ENCODE measurements around the gene PASK. TPM values are rescaled to one million over a fixed set of nuclear protein-coding genes. Genes with fewer than 3 reads are reported as not detected.
A peak's percentile ranks its signal among the peaks of the same experiment; 100 is the strongest.

Gene PASK
- total and polyA plus RNA-seq, 10 donors, result 8.0 to 35.6 (median 17.6) TPM

GRCh38 chr2:241064008-241064801, 85.1 kb downstream of the PASK start:
- H3K27me3 ChIP-seq (replicated peaks in 1 of 7), result peaks cover 0 to 12% (median 0%) of the 10 kb centered on the region in 7 donors
- intact Hi-C loops (cut with DNase I; ENCODE audit: low total_unique reads), result loop anchor here (10.0 kb wide), 1 partner anchor 209 kb away; no protein-coding TSS in a partner anchor
- H3K4me3 ChIP-seq, result peak overlapping the region in 1 of 8 donors; percentile 43
- H3K9me3 ChIP-seq, result no peaks in the 10 kb centered on the region
- no peak for TF ChIP-seq POLR2A (IDR thresholded peaks at IDR 0.05)
- TF ChIP-seq CTCF (IDR thresholded peaks at IDR 0.05 in 8 of 11, conservative IDR thresholded peaks at IDR 0.05 in 3 of 11), result no peak
- no peak for TF ChIP-seq POLR2AphosphoS5 (IDR thresholded peaks at IDR 0.05)
- DNase-seq, result peak; percentile 83
- peaks cover 0 to 45% (median 17%) of the 10 kb centered on the region in 6 donors for H3K36me3 ChIP-seq
- no peak overlapping the region for H3K27ac ChIP-seq
- WGBS, 5 donors, result 24 to 43% (median 39%) methylated on average over 22 to 32 of the region's 32 CpGs
- peaks cover 0 to 19% (median 8%) of the 10 kb centered on the region in 6 donors for H3K4me1 ChIP-seq

- Histone ChIP-seq H3K9me3 (no peaks in the 10 kb centered on the region), H3K27me3 (replicated peaks in 1 of 7) (peaks cover 0 to 12% (median 0%) of the 10 kb centered on the region in 7 donors), H3K4me1 (peaks cover 0 to 19% (median 8%) of the 10 kb centered on the region in 6 donors), H3K36me3 (peaks cover 0 to 39% (median 13%) of the 10 kb centered on the region in 6 donors), H3K27ac (no peak overlapping the region), H3K4me3 (peak overlapping the region in 1 of 8 donors; percentile 43)
- peak in 1 of 3 donors; percentile 4 for TF ChIP-seq POLR2AphosphoS5 (IDR thresholded peaks at IDR 0.05)
- no peak for TF ChIP-seq CTCF (IDR thresholded peaks at IDR 0.05 in 8 of 11, conservative IDR thresholded peaks at IDR 0.05 in 3 of 11)
- WGBS, 5 donors, result 37 to 46% (median 39%) methylated on average over 5 to 8 of the region's 8 CpGs
- intact Hi-C loops (cut with DNase I; ENCODE audit: low total_unique reads), result loop anchor here (10.0 kb wide), 1 partner anchor 209 kb away; no protein-coding TSS in a partner anchor
- DNase-seq, result no peak
Measured at GRCh38 chr2:241063587-241063986, 85.7 kb downstream of the PASK start.

GRCh38 chr2:241063093-241063551, 86.2 kb downstream of the PASK start:
- Histone ChIP-seq H3K27me3 (replicated peaks in 1 of 7) (peaks cover 0 to 12% (median 0%) of the 10 kb centered on the region in 7 donors), H3K27ac (no peak overlapping the region), H3K9me3 (no peaks in the 10 kb centered on the region), H3K36me3 (peaks cover 0 to 34% (median 11%) of the 10 kb centered on the region in 6 donors), H3K4me1 (peaks cover 0 to 19% (median 8%) of the 10 kb centered on the region in 6 donors), H3K4me3 (no peak overlapping the region)
- WGBS, 5 donors, result 60 to 78% (median 70%) methylated on average over 12 to 13 of the region's 13 CpGs
- TF ChIP-seq POLR2A (IDR thresholded peaks at IDR 0.05) (no peak), POLR2AphosphoS5 (IDR thresholded peaks at IDR 0.05) (peak in 1 of 3 donors; percentile 50)
- no peak for DNase-seq
- intact Hi-C loops (cut with DNase I; ENCODE audit: low total_unique reads), result loop anchor here (10.0 kb wide), 1 partner anchor 208 kb away; no protein-coding TSS in a partner anchor

GRCh38 chr2:241062389-241063092, 86.7 kb downstream of the PASK start:
- WGBS, 5 donors, result 83 to 91% (median 90%) methylated on average over 14 to 15 of the region's 15 CpGs
- Histone ChIP-seq H3K36me3 (peaks cover 0 to 28% (median 10%) of the 10 kb centered on the region in 6 donors), H3K27me3 (replicated peaks in 1 of 7) (peaks cover 0 to 12% (median 0%) of the 10 kb centered on the region in 7 donors), H3K27ac (no peak overlapping the region), H3K4me3 (no peak overlapping the region), H3K4me1 (peaks cover 0 to 19% (median 8%) of the 10 kb centered on the region in 6 donors), H3K9me3 (no peaks in the 10 kb centered on the region)
- intact Hi-C loops (cut with DNase I; ENCODE audit: low total_unique reads), result loop anchor here (10.0 kb wide), 1 partner anchor 208 kb away; no protein-coding TSS in a partner anchor
- no peak for TF ChIP-seq POLR2AphosphoS5 (IDR thresholded peaks at IDR 0.05)
- no peak for TF ChIP-seq POLR2A (IDR thresholded peaks at IDR 0.05)
- no peak for TF ChIP-seq CTCF (IDR thresholded peaks at IDR 0.05 in 8 of 11, conservative IDR thresholded peaks at IDR 0.05 in 3 of 11)
- DNase-seq, result no peak

Measured in spleen (tissue), 11 donors.